GM19328 (cell line): ENCODE data around the gene NTN3.
"Not testable (repeated sequence)": the region's sequence is repeated elsewhere in the genome, so short reads cannot be mapped to it uniquely, and the experiment has no call there.

ENCODE experiments used
- ATAC-seq: cut with Tn5 transposase; IDR thresholded peaks from one replicate; pipeline ENCODE4 v1.9.1; 2021; ENCODE audit warnings: mild to moderate bottlenecking, moderate library complexity; ENCODE audit not compliant: unreplicated experiment

The NTN3 gene

GRCh38 chr16:2471016-2471652, at the start of gene NTN3:
NTN3 (plus strand) TSS chr16:2471297; CDS start chr16:2471702, 405 bp downstream.
- ATAC-seq: no peak

- no peak for ATAC-seq
These were observed 48.8 kb upstream of the NTN3 start for GRCh38 chr16:2422123-2422867.

- no peak for ATAC-seq
These were observed 46.8 kb upstream of the NTN3 start for GRCh38 chr16:2424061-2425007.

GRCh38 chr16:2425008-2425518, 46.0 kb upstream of the NTN3 start:
- no peak for ATAC-seq

- no peak for ATAC-seq
These were observed 45.2 kb upstream of the NTN3 start for GRCh38 chr16:2425825-2426430.

- no peak for ATAC-seq
These were observed 44.1 kb upstream of the NTN3 start for GRCh38 chr16:2426941-2427361.

GRCh38 chr16:2427526-2427925, 43.6 kb upstream of the NTN3 start:
- no peak for ATAC-seq

GRCh38 chr16:2428051-2428783, 42.9 kb upstream of the NTN3 start:
- ATAC-seq: no peak

GRCh38 chr16:2428784-2429033, 42.4 kb upstream of the NTN3 start:
- no peak for ATAC-seq

- peak; percentile 73 for ATAC-seq
These were observed 41.9 kb upstream of the NTN3 start, which contains the start of gene CCNF for GRCh38 chr16:2429034-2429770. CCNF (plus strand) TSS chr16:2429447; CDS start chr16:2429482, 35 bp downstream.

GRCh38 chr16:2429771-2430663, 41.1 kb upstream of the NTN3 start:
- ATAC-seq: no peak

- ATAC-seq: no peak
These were observed 38.8 kb upstream of the NTN3 start for GRCh38 chr16:2432286-2432685.

- ATAC-seq: no peak
These were observed 38.1 kb upstream of the NTN3 start for GRCh38 chr16:2432801-2433505.

GRCh38 chr16:2435236-2435635, 35.9 kb upstream of the NTN3 start:
- ATAC-seq: not testable (repeated sequence)

GRCh38 chr16:2436110-2436509, 35.0 kb upstream of the NTN3 start:
- no peak for ATAC-seq

GRCh38 chr16:2437032-2437790, 33.9 kb upstream of the NTN3 start:
- no peak for ATAC-seq

GRCh38 chr16:2438121-2438520, 33.0 kb upstream of the NTN3 start:
- ATAC-seq: no peak
